Posterior cingulate gyrus (tissue), 11 donors: ENCODE results near the gene EXOC5.
"Not testable (repeated sequence)": the region's sequence is repeated elsewhere in the genome, so short reads cannot be mapped to it uniquely, and the experiment has no call there.

Experiments
- DNase-seq, 10 donors: peaks; one replicate each; pipeline versions ENCODE4 v3.0.0 to v3.0.0-alpha.2; 2020 to 2021; ENCODE audit warnings: mixed read lengths in 3 of 10
- intact Hi-C: fragments of 100-400 bp; cut with DNase I; formaldehyde crosslinking; loops from one replicate; pipeline ENCODE4 v1.15.1; 2023

EXOC5 gene

GRCh38 chr14:57259672-57260071, 9.0 kb downstream of the EXOC5 start:
- intact Hi-C loops, result no loop called here

GRCh38 chr14:57258221-57258620, 10.5 kb downstream of the EXOC5 start:
- intact Hi-C loops, DNase-seq: not testable (repeated sequence)

More at GRCh38 chr14:57259672-57260071, 9.0 kb downstream of the EXOC5 start:
- no peak for DNase-seq

- intact Hi-C loops, result no loop called here
- DNase-seq, result no peak
Observed at GRCh38 chr14:57254884-57255283, 13.8 kb downstream of the EXOC5 start.

- intact Hi-C loops, result no loop called here
- no peak for DNase-seq
Observed at GRCh38 chr14:57246933-57247657, 21.6 kb downstream of the EXOC5 start.

- DNase-seq, result no peak
- intact Hi-C loops, result no loop called here
Observed at GRCh38 chr14:57245941-57246340, 22.8 kb downstream of the EXOC5 start.

GRCh38 chr14:57244106-57244505, 24.6 kb downstream of the EXOC5 start:
- intact Hi-C loops, result no loop called here
- no peak for DNase-seq

GRCh38 chr14:57243320-57243719, 25.4 kb downstream of the EXOC5 start:
- DNase-seq, result no peak
- intact Hi-C loops, result no loop called here

- DNase-seq, intact Hi-C loops: not testable (repeated sequence)
Observed at GRCh38 chr14:57240115-57240514, 28.6 kb downstream of the EXOC5 start.

- intact Hi-C loops, result no loop called here
- DNase-seq, result no peak
Observed at GRCh38 chr14:57232006-57232405, 36.7 kb downstream of the EXOC5 start.

- intact Hi-C loops, DNase-seq: not testable (repeated sequence)
Observed at GRCh38 chr14:57228320-57228719, 40.4 kb downstream of the EXOC5 start.

- intact Hi-C loops, result no loop called here
- no peak for DNase-seq
Observed at GRCh38 chr14:57227083-57227482, 41.6 kb downstream of the EXOC5 start.

- no peak for DNase-seq
- intact Hi-C loops, result no loop called here
Observed at GRCh38 chr14:57221931-57222330, 46.8 kb downstream of the EXOC5 start.

- intact Hi-C loops, result no loop called here
- DNase-seq, result no peak
Observed at GRCh38 chr14:57212919-57213318, 55.8 kb downstream of the EXOC5 start.

GRCh38 chr14:57209561-57209960, 59.1 kb downstream of the EXOC5 start:
- intact Hi-C loops, result no loop called here
- DNase-seq, result no peak

GRCh38 chr14:57205938-57206337, 62.8 kb downstream of the EXOC5 start:
- no peak for DNase-seq
- intact Hi-C loops, result no loop called here

GRCh38 chr14:57202672-57203071, 66.0 kb downstream of the EXOC5 start:
- intact Hi-C loops, DNase-seq: not testable (repeated sequence)

- intact Hi-C loops, result no loop called here
- no peak for DNase-seq
Observed at GRCh38 chr14:57199921-57200320, 68.8 kb downstream of the EXOC5 start.

GRCh38 chr14:57189070-57189469, 79.6 kb downstream of the EXOC5 start:
- intact Hi-C loops, result no loop called here
- no peak for DNase-seq

GRCh38 chr14:57182760-57183503, 85.8 kb downstream of the EXOC5 start:
- intact Hi-C loops, result no loop called here
- no peak for DNase-seq

GRCh38 chr14:57179273-57179672, 89.4 kb downstream of the EXOC5 start:
- DNase-seq, result no peak
- intact Hi-C loops, result no loop called here

- DNase-seq, result no peak
- intact Hi-C loops, result no loop called here
Observed at GRCh38 chr14:57174466-57174865, 94.2 kb downstream of the EXOC5 start.

GRCh38 chr14:57171903-57172302, 96.8 kb downstream of the EXOC5 start:
- intact Hi-C loops, result no loop called here

More at GRCh38 chr14:57171903-57172302, 96.8 kb downstream of the EXOC5 start:
- no peak for DNase-seq
